Ishikawa (cell line): ENCODE data around the gene PLG.

Source experiments
- FOXM1 ChIP-seq: IDR thresholded peaks from 2 replicates; pipeline ENCODE4 v1.6.1; 2012; ENCODE audit warnings: low read depth, borderline replicate concordance
- MAX ChIP-seq: IDR thresholded peaks from 2 replicates; pipeline ENCODE4 v1.6.1; 2012
- TAF1 ChIP-seq: IDR thresholded peaks from 2 replicates; pipeline ENCODE4 v1.6.1; 2012; ENCODE audit warnings: low read depth, mild to moderate bottlenecking
- ZBTB7A ChIP-seq: IDR thresholded peaks from 2 replicates; pipeline ENCODE4 v1.6.1; 2012; ENCODE audit warnings: low read depth

- TF ChIP-seq FOXM1 (no peak), ZBTB7A (no peak), TAF1 (no peak), MAX (no peak)
Observed at GRCh38 chr6:160755165-160755564, 53.1 kb downstream of the PLG start.
